CD4-positive, alpha-beta T cell treated with Interleukin-15 for 1 hour (primary cell): ENCODE measurements around the gene CUL1.

Experiments used
- DNase-seq: peaks from one replicate; pipeline ENCODE4 v3.0.0-alpha.2; 2020

CUL1 gene

GRCh38 chr7:148772297-148773089 is 73.8 kb downstream of the CUL1 start:
- DNase-seq, result no peak

GRCh38 chr7:148773334-148773733 is 74.6 kb downstream of the CUL1 start:
- no peak for DNase-seq

DNA sequence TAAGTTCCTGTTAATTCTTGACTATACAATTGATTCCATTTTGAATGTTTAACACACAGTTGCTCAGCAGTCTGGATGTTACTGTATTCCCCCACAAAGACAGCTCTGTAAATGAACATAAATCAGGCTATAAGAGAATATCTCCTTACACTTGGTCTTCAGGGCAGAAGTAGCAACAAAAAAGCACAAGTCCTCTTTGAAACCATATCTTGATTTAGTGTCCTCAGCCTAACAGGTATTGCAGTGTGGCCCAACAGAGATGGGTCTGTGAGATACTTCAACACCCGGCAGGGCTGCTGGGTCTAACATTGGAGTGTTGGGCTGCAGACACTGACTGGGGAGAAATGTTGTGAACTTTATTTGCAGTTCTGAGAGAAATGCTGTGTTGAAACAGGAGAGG is 75.8 kb downstream of the CUL1 start:
- DNase-seq, result no peak

GRCh38 chr7:148782757-148783456 is 84.2 kb downstream of the CUL1 start:
- DNase-seq, result no peak

DNA sequence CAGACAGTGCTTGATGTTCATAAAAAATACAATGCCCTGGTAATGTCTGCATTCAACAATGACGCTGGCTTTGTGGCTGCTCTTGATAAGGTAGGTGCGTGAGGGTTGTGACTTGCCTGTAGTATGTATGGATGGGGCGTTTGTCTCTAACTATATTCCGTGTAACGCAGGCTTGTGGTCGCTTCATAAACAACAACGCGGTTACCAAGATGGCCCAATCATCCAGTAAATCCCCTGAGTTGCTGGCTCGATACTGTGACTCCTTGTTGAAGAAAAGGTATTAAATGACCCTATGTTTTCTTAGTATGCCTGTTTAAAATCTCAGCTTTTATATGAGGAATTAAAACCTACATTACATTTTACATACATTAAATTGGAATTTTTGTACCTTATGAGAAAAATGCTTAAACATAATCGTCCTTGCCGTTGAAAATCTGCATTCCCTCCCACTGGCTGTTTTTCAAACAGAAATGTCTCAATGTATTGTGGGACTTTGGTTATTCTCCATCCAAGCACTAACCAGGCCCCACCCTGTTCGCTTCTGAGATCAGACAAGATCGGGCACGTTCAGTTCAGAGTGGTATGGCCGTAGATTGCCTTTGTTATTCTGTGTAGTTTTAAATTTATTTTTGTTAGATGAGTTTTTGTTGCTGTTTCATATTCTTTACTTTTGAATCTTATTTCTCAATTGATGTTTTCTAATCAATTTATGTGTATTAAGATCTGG is 85.3 kb downstream of the CUL1 start:
- DNase-seq, result no peak

DNA sequence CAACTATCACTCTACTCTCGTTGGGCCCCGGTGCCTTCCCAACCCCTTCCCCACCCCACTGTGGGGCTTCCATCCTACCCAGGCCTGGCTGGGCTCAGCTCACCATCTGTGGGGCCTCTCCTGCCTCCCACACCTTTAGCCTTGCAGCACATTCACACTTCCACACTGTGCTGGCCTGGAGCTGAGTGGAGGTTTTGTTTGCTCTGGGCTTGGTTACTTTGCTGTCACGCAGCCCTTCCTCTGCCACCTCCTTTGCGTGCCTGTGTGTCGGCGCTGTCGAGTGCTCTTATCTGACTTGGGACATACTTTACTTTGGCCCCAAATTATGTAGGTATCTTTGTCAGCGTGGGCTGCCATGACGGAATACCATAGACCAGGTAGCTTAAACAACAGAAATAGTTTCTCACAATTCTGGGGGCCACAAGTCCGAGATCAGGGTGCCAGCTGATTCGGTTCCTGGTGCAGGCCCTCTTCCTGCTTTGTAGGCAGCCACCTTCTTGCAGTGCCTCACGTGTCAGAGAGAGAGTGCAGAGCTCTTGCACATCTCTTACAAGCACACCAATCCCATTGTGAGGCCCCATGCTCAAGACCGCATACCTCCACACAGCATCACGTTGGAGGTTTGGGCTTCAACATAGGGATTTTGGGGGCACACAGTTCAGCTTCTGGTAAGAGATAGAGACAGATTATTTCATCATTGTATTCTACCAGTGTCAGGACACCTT is 89.0 kb downstream of the CUL1 start:
- DNase-seq, result no peak

DNA sequence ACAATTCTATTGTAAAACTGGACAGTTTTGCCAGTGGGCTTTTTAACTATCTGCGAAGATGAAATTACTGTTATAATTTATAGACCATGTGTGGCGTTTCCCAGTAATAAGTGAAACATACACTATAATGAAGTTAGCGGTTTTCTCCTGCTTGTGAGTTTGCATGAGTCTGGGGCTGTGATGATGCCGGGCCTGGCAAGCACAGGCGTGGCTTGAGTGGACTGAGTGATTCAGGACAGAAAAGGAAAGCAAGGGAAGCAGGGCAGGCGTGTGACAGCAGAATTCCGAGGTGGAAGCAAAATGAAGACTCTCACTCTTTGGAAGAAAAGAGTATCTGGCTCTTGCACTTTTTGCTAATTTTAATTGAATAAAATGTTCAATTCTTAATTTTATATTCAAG is 90.5 kb downstream of the CUL1 start:
- no peak for DNase-seq

GRCh38 chr7:148790131-148790726 is 91.5 kb downstream of the CUL1 start:
- no peak for DNase-seq

GRCh38 chr7:148790850-148791249 is 92.1 kb downstream of the CUL1 start:
- DNase-seq, result no peak

DNA sequence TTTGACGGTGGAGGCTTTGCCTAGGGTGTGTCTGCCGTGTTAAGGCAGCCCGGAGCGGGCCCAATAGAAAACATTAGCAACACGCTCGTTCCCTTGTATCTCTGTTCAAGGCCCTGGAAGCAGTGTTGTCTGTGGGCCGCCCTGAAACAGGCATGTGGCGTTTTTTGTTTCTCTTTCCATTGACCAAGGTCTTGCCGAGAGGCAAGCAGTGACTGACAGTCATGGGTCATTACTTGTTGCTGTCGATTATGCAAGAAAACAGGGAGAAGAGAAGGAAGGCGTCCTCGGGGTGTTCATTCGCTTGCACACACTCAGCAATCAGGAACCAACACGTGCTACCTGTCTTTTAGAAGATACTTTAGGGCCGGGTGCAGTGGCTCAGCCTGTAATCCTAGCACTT is 92.8 kb downstream of the CUL1 start:
- DNase-seq, result no peak

- DNase-seq, result no peak
Measured at GRCh38 chr7:148793590-148793989, 94.9 kb downstream of the CUL1 start.

DNA sequence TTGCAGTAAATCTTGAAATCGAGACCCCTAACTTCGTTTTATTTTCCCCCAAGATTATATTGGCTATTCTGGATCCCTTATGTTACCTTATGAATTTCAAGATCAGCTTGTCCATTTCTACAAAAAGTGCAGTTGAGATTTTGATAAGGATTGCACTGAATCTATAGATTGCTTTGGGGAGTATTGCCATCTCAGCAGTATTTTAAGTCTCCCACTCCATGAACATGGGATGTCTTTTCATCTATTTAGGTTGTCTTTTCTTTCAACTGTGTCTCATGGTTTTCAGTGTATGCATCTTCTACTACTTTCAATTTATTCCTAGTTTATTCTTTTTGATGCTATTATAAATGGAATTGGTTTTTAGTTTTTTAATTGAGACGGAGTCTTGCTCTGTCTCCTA is 95.8 kb downstream of the CUL1 start:
- no peak for DNase-seq

GRCh38 chr7:148796841-148797240 is 98.1 kb downstream of the CUL1 start:
- DNase-seq, result no peak

DNA sequence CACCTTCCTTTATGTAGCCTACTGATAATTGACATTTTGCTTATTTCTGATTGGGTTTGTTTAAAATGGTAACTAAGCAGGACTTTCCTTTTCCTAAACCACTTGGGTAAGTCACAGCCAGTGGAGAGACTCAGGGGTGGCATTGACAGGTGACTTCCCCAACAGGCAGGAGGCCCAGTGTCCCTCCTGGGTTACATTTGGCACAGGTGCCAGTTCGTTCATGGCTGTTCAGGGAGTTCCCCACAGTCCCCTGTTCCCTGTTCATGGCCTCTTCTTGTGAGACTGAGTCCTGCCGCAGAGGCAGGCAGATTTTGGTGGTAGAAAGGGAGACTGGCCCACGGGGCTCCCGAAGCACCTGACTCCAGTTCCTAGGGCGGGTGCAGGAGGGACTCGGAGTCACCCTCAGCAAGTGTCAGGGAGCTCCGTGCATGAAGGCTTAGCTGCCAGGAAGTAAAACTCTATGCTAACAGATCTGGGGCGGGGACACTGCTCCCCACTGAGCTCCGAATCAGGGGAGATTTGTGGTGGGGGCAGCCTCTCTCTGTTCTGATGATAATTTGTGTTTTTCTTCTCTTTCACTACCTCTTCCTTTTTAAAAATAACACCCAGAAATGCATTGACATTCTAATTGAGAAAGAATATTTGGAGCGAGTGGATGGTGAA is 101.3 kb downstream of the CUL1 start:
- DNase-seq, result no peak

GRCh38 chr7:148800677-148801076 is 102.0 kb downstream of the CUL1 start:
- DNase-seq, result no peak

- no peak for DNase-seq
Measured at GRCh38 chr7:148802101-148802493, 103.4 kb downstream of the CUL1 start.

DNA sequence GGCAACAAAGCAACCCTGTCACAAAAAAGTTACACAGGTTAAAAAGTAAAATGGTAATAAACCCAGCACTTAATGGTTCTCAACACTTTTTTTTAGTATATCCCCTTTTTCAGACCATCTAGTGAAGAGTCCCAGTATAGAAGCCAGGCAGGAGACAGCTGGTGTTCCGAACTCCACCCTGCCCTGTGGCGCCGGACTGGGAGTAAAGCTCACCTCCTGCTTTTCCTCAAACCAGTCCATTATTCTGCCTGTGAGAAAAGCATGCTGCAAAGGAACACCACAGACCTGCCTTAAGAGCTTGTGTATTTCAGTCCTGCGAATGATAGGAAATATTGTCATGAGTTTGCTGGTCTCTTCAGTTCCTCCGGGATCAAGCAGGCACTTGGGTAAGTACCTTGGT is 104.4 kb downstream of the CUL1 start:
- no peak for DNase-seq

DNA sequence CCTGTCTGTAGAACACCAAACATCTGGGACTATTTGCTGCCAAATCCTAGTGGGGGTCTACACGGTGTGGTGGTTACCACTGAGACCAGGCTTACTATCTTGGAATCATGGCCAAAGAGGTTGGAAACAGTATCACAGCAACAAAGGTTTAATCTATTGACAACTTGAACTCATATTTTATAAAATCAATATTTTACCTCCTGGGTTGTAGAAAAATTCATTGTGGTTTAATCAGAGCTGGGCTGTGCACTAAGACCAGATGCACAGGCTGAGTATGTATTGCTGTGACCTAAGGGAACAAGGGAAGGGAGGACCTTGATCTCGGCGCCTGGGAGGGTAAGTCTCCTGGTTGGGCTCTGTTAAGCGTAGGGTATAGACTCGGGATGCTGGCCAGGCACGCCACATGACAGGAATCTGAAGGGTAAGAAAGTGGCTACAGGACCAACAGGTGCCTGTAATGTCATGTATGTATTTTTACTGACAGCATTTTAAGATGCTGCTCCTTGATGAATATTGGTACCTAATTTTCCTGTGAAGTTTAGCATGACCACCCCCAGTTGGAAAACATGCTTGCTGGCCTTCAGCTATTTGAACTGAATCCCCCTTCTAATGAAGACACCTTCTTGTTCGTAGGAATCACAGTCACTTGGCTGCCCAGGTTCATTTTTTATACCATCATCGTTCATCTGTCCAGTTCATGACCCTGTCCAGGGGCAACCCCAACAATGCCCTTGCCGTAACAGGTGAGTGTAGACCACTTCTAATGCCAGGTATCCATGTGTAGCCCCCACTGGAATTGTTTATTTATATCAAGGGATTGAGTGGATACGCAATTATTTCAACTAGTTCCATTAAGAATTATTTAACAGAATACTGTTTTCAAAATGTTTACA is 105.9 kb downstream of the CUL1 start:
- DNase-seq, result no peak

DNA sequence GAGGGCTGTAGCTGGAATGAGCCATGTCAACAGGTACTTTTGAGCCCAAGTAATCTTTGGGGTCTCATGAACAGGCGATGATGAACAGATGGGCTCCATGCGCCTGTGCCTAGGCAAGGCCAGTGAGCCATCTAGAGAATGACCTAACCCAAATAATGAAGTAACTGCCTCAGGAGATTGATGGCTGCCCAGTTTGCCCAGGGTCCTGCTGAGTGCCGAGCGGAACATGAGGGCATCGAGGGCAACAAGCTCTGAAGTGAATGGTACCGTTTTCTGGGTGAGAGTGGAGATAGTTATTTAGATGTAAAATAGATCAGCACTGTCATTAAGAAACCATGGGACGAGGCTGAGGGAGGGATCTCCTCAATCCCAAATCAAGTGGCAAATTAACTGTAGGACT is 107.5 kb downstream of the CUL1 start:
- DNase-seq, result no peak

DNA sequence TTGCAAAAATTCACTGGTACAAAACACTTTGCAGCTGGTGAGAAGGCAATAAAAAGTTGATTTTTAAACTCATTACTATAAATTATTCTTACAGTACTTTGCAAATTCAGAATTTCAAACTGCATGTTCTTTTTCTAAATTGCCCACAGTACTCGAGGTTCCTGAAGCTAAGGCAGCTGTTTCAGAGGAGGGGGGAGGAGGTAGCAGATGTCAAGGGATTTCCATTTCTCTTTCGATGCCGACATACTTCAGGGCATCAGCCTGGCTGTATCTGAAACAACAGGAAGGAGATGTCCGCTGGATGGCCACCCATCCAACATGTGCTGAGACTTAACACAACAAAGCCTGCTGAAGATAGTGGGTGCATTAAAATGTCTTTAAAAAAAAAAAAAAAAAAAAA is 108.7 kb downstream of the CUL1 start:
- no peak for DNase-seq

GRCh38 chr7:148809856-148810255 is 111.2 kb downstream of the CUL1 start:
- no peak for DNase-seq
